Coronary artery (tissue), 2 donors: ENCODE measurements around the gene MTREX.

Experiments
- DNase-seq: peaks from one replicate; pipeline ENCODE4 v3.0.0-alpha.2; 2017; ENCODE audit warnings: low spot score
- H3K27ac ChIP-seq, 2 donors: fragments of 200-600 bp; sonication (generic); one replicate each; pipeline ENCODE4 v1.5.1; 2016 to 2019
- H3K4me3 ChIP-seq: fragments of 200-600 bp; sonication (generic); 2 replicates; pipeline ENCODE4 v1.5.1; 2016; ENCODE audit warnings: mild to moderate bottlenecking, moderate library complexity
- TF ChIP-seq, protein P1 (sequence below): fragments of 200-600 bp; sonication (generic); IDR thresholded peaks from one replicate; pipeline ENCODE4 v1.5.1; 2019; ENCODE audit warnings: antibody characterized with exemption

Gene MTREX

DNA sequence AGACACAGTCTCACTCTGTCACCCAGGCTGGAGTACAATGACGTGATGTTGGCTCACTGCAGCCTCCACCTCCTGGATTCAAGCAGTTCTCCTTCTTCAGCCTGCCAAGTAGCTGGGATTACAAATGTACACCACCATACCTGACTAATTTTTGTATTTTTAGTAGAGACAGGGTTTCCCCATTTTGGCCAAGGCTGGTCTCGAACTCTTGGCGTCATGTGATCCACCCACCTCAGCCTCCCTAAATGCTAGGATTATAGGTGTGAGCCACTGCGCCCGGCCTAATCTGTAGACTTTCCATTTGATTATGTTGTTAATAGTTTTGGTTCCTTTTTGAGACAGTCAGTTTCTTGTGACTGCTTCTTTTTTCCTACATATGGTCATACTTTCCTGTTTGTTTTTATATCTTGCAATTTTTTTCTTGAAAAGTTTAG, 31.0 kb downstream of the MTREX start:
- peak; percentile 63 for DNase-seq
- peak overlapping the region in 1 of 2 donors; percentile 40 for H3K27ac ChIP-seq
- no peak overlapping the region for H3K4me3 ChIP-seq
- TF ChIP-seq, protein P1, sequence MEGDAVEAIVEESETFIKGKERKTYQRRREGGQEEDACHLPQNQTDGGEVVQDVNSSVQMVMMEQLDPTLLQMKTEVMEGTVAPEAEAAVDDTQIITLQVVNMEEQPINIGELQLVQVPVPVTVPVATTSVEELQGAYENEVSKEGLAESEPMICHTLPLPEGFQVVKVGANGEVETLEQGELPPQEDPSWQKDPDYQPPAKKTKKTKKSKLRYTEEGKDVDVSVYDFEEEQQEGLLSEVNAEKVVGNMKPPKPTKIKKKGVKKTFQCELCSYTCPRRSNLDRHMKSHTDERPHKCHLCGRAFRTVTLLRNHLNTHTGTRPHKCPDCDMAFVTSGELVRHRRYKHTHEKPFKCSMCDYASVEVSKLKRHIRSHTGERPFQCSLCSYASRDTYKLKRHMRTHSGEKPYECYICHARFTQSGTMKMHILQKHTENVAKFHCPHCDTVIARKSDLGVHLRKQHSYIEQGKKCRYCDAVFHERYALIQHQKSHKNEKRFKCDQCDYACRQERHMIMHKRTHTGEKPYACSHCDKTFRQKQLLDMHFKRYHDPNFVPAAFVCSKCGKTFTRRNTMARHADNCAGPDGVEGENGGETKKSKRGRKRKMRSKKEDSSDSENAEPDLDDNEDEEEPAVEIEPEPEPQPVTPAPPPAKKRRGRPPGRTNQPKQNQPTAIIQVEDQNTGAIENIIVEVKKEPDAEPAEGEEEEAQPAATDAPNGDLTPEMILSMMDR = no peak

DNA sequence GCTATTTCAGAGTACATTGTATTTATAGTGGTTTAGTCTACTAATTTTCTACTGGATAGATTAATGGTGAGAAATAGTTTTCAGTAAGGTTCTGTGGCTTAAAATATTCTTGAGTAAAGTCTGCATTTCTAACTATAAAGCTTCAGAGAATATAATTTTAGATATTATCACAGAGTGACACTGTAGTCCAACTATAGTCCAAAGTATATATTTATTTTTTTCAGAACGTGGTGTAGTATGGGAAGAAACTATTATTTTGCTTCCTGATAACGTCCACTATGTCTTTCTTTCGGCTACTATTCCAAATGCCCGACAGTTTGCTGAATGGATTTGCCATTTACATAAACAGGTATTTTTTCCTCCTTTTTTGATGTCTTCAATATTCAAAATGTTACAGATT, 35.3 kb downstream of the MTREX start:
- TF ChIP-seq, protein P1 = no peak
- DNase-seq = no peak
- H3K27ac ChIP-seq = peak overlapping the region; percentile 60 to 69
- H3K4me3 ChIP-seq = peak overlapping the region; percentile 42

DNA sequence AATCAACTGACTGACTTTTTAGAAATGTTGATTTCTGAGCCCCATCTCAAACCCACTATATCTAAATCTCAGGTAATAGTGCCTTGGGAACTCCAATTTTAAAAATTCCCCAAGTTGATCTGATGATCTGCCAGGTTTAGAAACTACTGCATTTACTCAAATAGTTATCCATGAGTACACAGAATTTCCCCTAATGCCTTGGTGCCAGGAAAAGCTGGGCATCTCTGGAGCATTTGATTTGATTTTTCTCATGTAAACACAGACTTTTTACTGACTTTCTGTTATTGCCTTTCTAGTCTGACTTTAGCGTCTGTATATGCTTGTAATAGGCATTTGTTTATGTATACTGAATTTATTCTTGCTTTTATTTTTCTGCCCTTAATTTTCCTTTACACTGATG, 35.8 kb downstream of the MTREX start:
- H3K27ac ChIP-seq = peak overlapping the region; percentile 35 to 60
- TF ChIP-seq, protein P1 = no peak
- peak overlapping the region; percentile 42 for H3K4me3 ChIP-seq
- no peak for DNase-seq

DNA sequence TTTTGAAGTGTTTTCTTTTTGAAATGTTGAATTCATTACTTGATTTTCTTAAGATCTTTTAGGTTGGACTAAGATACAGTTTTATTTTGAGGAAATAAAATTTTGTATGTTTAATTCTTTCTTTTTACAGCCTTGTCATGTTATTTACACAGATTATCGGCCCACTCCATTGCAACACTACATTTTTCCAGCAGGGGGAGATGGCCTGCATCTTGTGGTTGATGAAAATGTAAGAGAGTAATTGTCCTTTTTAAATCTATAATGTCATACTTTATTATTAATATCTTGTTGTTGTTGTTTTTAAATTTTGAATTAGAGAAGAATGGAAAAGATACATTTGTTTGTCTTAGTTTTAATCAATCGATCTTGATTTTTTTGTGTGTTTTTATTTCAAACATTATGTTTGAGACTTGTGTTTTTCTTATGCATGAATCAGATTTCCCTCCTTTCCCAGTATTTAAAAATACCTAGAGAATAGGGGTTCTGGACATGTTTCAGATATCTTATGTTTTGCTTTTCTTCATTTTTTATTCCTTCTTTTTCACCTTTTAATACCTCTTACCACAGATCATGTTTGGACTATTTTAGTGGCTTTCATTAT, 36.7 kb downstream of the MTREX start:
- Histone ChIP-seq H3K4me3 (no peak overlapping the region), H3K27ac (peak overlapping the region; percentile 48 to 60)
- no peak for DNase-seq
- TF ChIP-seq, protein P1 = peak; percentile 28

DNA sequence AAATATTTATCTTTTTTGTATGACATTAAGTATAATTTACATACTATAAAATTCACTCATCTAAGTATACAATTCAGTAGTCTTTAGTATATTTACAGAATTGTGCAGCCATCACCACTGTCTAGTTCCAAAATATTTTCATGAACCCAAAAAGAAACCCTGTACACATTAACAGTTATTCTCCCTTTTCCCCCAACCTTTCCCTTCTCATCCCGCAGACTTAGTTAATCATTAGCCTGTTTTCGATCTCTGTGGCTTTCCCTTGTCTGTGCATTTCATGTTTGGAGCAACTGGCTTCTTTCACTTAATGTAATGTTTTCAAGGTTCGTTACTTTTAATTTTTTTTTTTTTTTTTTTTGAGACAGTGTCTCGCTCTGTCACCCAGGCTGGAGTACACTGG, 37.5 kb downstream of the MTREX start:
- TF ChIP-seq, protein P1 = no peak
- Histone ChIP-seq H3K27ac (no peak overlapping the region), H3K4me3 (no peak overlapping the region)
- no peak for DNase-seq

DNA sequence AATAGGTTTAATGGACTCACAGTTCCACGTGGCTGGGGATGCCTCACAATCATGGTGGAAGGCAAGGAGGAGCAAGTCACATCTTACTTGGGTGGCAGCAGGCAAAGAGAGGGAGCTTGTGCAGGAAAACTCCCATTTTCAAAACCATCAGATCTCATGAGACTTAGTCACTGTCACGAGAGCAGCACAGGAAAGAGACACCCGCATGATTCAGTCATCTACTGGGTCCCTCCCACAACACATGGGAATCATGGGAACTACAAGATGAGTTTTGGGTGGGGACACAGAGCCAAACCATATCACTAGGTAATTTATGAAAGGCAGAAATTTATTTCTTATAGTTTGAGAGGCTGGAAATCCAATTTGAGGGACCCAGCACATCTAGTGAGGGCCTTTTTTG, 40.0 kb downstream of the MTREX start:
- H3K4me3 ChIP-seq = no peak overlapping the region
- DNase-seq = no peak
- TF ChIP-seq, protein P1 = no peak
- H3K27ac ChIP-seq = no peak overlapping the region

DNA sequence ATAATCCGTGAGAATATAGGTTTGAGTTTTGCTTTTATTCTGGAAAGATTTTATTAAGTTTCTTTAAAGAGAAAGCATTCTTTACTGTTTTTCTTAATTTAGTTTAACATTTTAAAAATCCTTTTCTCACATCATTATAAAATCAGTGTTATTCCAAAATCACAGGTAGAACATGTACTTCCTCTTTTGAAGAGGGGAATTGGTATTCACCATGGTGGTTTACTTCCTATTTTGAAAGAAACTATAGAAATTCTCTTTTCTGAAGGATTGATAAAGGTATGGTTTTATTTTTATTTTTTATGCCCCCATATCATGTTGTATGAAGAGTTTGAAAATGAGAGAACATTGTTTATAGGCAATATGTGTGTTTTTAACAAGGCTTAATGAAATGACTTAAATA, 43.0 kb downstream of the MTREX start:
- Histone ChIP-seq H3K4me3 (no peak overlapping the region), H3K27ac (no peak overlapping the region)
- no peak for DNase-seq
- TF ChIP-seq, protein P1 = no peak
